Parathyroid adenoma (tissue), 2 donors: ENCODE results near the gene CTXND2.
"Not testable (repeated sequence)": the region's sequence is repeated elsewhere in the genome, so short reads cannot be mapped to it uniquely, and the experiment has no call there.

Experiments used
- H2AFZ ChIP-seq: fragments of 300-600 bp; sonication (generic); one replicate; pipeline ENCODE4 v1.7.0; 2017; ENCODE audit warnings: antibody characterized with exemption, mild to moderate bottlenecking
- H3K27ac ChIP-seq: fragments of 300-600 bp; sonication (generic); one replicate; pipeline ENCODE4 v1.7.0; 2017
- H3K27me3 ChIP-seq: fragments of 300-600 bp; sonication (generic); one replicate; pipeline ENCODE4 v1.7.0; 2017; ENCODE audit warnings: low read length; ENCODE audit not compliant: control insufficient read depth, insufficient read depth
- H3K36me3 ChIP-seq: fragments of 300-600 bp; sonication (generic); one replicate; pipeline ENCODE4 v1.7.0; 2017; ENCODE audit warnings: low read length; ENCODE audit not compliant: control insufficient read depth, insufficient read depth
- H3K4me1 ChIP-seq: fragments of 300-600 bp; sonication (generic); one replicate; pipeline ENCODE4 v1.7.0; 2017; ENCODE audit warnings: control low read depth
- H3K4me2 ChIP-seq: fragments of 300-600 bp; sonication (generic); one replicate; pipeline ENCODE4 v1.7.0; 2017; ENCODE audit warnings: low read length
- H3K4me3 ChIP-seq: fragments of 300-600 bp; sonication (generic); one replicate; pipeline ENCODE4 v1.7.0; 2017; ENCODE audit warnings: low read depth, low read length
- H3K79me2 ChIP-seq: fragments of 300-600 bp; sonication (generic); one replicate; pipeline ENCODE4 v1.7.0; 2017; ENCODE audit warnings: control low read depth
- H3K9ac ChIP-seq: fragments of 300-600 bp; sonication (generic); one replicate; pipeline ENCODE4 v1.7.0; 2017; ENCODE audit warnings: mild to moderate bottlenecking
- H3K9me3 ChIP-seq: fragments of 300-600 bp; sonication (generic); one replicate; pipeline ENCODE4 v1.7.0; 2017; ENCODE audit warnings: low read length; ENCODE audit not compliant: control insufficient read depth
- CTCF ChIP-seq: fragments of 300-600 bp; sonication (generic); IDR thresholded peaks from one replicate; pipeline ENCODE4 v1.7.0; 2017; ENCODE audit warnings: antibody characterized with exemption, mild to moderate bottlenecking
- donor health status: primary hyperparathyroidism.

The CTXND2 gene

GRCh38 chr1:150887018-150887417 is at the start of gene CTXND2:
Gene CTXND2, plus strand, starts transcription at chr1:150887136. Its CDS starts 25,179 bp downstream, at chr1:150912315.
- Histone ChIP-seq H3K4me2 (no peak within 1 kb of the TSS), H3K27ac (no peak within 1 kb of the TSS), H3K4me3 (no peak within 1 kb of the TSS), H3K9me3 (no peaks in the 10 kb centered on the region), H2AFZ (no peak within 1 kb of the TSS), H3K4me1 (no peaks in the 10 kb centered on the region), H3K9ac (no peak within 1 kb of the TSS), H3K36me3 (no peaks in the 10 kb centered on the region), H3K27me3 (no peaks in the 10 kb centered on the region), H3K79me2 (no peaks in the 10 kb centered on the region)
- TF ChIP-seq CTCF = no peak

- H3K4me3 ChIP-seq, H3K79me2 ChIP-seq, H3K27me3 ChIP-seq, H3K9ac ChIP-seq, H3K27ac ChIP-seq, H3K4me2 ChIP-seq, H3K4me1 ChIP-seq, H3K9me3 ChIP-seq, H2AFZ ChIP-seq, H3K36me3 ChIP-seq: not testable (repeated sequence)
Measured at GRCh38 chr1:150840850-150841249, 46.1 kb upstream of the CTXND2 start.

GRCh38 chr1:150841626-150842025 is 45.3 kb upstream of the CTXND2 start:
- TF ChIP-seq CTCF = no peak
- Histone ChIP-seq H3K9ac (no peak overlapping the region), H3K36me3 (no peaks in the 10 kb centered on the region)

GRCh38 chr1:150842343-150842742 is 44.6 kb upstream of the CTXND2 start:
- no peak for TF ChIP-seq CTCF
- Histone ChIP-seq H3K4me1 (no peaks in the 10 kb centered on the region), H3K4me3 (no peak overlapping the region), H3K79me2 (no peaks in the 10 kb centered on the region), H3K36me3 (no peaks in the 10 kb centered on the region), H3K9ac (no peak overlapping the region), H3K27me3 (no peaks in the 10 kb centered on the region), H3K9me3 (no peaks in the 10 kb centered on the region), H2AFZ (no peak overlapping the region), H3K4me2 (no peak overlapping the region), H3K27ac (no peak overlapping the region)

More at GRCh38 chr1:150841626-150842025, 45.3 kb upstream of the CTXND2 start:
- no peaks in the 10 kb centered on the region for H3K4me1 ChIP-seq
- no peaks in the 10 kb centered on the region for H3K27me3 ChIP-seq
- no peak overlapping the region for H2AFZ ChIP-seq
- H3K79me2 ChIP-seq = no peaks in the 10 kb centered on the region
- no peak overlapping the region for H3K4me2 ChIP-seq
- H3K9me3 ChIP-seq = no peaks in the 10 kb centered on the region
- no peak overlapping the region for H3K4me3 ChIP-seq
- H3K27ac ChIP-seq = no peak overlapping the region

GRCh38 chr1:150842964-150843363 is 44.0 kb upstream of the CTXND2 start:
- no peak overlapping the region for H3K9ac ChIP-seq
- no peak overlapping the region for H3K27ac ChIP-seq
- H3K4me3 ChIP-seq = no peak overlapping the region
- H3K36me3 ChIP-seq = no peaks in the 10 kb centered on the region
- H3K4me2 ChIP-seq = no peak overlapping the region
- no peaks in the 10 kb centered on the region for H3K27me3 ChIP-seq
- H2AFZ ChIP-seq = no peak overlapping the region
- no peaks in the 10 kb centered on the region for H3K9me3 ChIP-seq
- TF ChIP-seq CTCF = no peak
- H3K4me1 ChIP-seq = no peaks in the 10 kb centered on the region
- no peaks in the 10 kb centered on the region for H3K79me2 ChIP-seq
